GM23338 (cell line): ENCODE data around the gene FKBP10.

Experiments
- CTCF ChIP-seq, 2 experiments: fragments of 200-600 bp in 1 of 2; sonication (generic) in 1 of 2; conservative IDR thresholded peaks; 2 replicates each; pipeline versions ENCODE4 v1.5.1 to v1.6.1; 2016 to 2017; ENCODE audit warnings: antibody characterized with exemption in 2 of 2, low read depth in 2 of 2, mild to moderate bottlenecking in 2 of 2, moderate library complexity in 1 of 2
- EZH2phosphoT487 ChIP-seq: fragments of 200-600 bp; sonication (generic); IDR thresholded peaks from one replicate; pipeline ENCODE4 v1.8.1; 2018; ENCODE audit warnings: antibody characterized with exemption; ENCODE audit not compliant: unreplicated experiment
- JUNB ChIP-seq: IDR thresholded peaks from one replicate; pipeline ENCODE4 v1.6.1; 2016; ENCODE audit warnings: antibody characterized with exemption; ENCODE audit not compliant: unreplicated experiment
- POLR2AphosphoS5 ChIP-seq: IDR thresholded peaks from 2 replicates; pipeline ENCODE4 v1.6.1; 2016; ENCODE audit warnings: antibody characterized with exemption, low read depth
- TF ChIP-seq, protein P1 (sequence below): IDR thresholded peaks from one replicate; pipeline ENCODE4 v1.6.1; 2018; ENCODE audit warnings: antibody characterized with exemption; ENCODE audit not compliant: unreplicated experiment

DNA sequence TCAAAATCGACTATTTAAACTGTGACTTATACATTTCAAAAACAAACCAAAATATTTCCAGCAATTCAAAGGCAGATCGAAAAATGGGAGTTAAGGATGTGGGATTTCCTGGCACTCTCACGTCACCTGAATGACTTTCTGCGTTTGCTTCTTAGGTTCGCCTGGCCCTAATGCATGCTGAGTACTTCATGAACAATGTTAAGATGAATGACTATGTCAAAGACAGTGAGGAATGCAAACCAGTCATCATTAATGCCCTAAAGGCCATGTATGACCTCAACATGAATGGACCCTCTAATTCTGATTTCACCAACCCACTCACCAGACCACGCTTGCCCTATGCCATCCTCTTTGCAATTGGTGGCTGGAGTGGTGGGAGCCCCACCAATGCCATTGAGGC, 32.2 kb downstream of the FKBP10 start:
- TF ChIP-seq CTCF (conservative IDR thresholded peaks at IDR 0.05; ENCODE audit: low read depth in 2 of 2) (no peak), POLR2AphosphoS5 (no peak), JUNB (no peak), EZH2phosphoT487 (no peak)
- TF ChIP-seq, protein P1, sequence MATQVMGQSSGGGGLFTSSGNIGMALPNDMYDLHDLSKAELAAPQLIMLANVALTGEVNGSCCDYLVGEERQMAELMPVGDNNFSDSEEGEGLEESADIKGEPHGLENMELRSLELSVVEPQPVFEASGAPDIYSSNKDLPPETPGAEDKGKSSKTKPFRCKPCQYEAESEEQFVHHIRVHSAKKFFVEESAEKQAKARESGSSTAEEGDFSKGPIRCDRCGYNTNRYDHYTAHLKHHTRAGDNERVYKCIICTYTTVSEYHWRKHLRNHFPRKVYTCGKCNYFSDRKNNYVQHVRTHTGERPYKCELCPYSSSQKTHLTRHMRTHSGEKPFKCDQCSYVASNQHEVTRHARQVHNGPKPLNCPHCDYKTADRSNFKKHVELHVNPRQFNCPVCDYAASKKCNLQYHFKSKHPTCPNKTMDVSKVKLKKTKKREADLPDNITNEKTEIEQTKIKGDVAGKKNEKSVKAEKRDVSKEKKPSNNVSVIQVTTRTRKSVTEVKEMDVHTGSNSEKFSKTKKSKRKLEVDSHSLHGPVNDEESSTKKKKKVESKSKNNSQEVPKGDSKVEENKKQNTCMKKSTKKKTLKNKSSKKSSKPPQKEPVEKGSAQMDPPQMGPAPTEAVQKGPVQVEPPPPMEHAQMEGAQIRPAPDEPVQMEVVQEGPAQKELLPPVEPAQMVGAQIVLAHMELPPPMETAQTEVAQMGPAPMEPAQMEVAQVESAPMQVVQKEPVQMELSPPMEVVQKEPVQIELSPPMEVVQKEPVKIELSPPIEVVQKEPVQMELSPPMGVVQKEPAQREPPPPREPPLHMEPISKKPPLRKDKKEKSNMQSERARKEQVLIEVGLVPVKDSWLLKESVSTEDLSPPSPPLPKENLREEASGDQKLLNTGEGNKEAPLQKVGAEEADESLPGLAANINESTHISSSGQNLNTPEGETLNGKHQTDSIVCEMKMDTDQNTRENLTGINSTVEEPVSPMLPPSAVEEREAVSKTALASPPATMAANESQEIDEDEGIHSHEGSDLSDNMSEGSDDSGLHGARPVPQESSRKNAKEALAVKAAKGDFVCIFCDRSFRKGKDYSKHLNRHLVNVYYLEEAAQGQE = no peak
